Astrocyte (in vitro differentiated cells and primary cell): Measurements from ENCODE around the gene PHC3.

Source experiments
- CTCF ChIP-seq: IDR thresholded peaks from 2 replicates; pipeline ENCODE4 v1.5.1; 2011; ENCODE audit warnings: low read depth, mild to moderate bottlenecking, inconsistent platforms, low read length, moderate library complexity; ENCODE audit not compliant: insufficient read depth
- EZH2 ChIP-seq: IDR thresholded peaks from 2 replicates; pipeline ENCODE4 v1.6.1; 2012; ENCODE audit warnings: mild to moderate bottlenecking, low read length, inconsistent platforms; ENCODE audit not compliant: insufficient read depth

- no peak for TF ChIP-seq CTCF
- TF ChIP-seq EZH2, result no peak
Observed at GRCh38 chr3:170144437-170144843, 37.1 kb downstream of the PHC3 start.
